Measurements from ENCODE around the gene SGIP1. TPM values are rescaled to one million over a fixed set of nuclear protein-coding genes. Genes with fewer than 3 reads are reported as not detected.
A peak's percentile ranks its signal among the peaks of the same experiment; 100 is the strongest.

Gene SGIP1
- total and polyA plus RNA-seq, 2 of the 4 experiments (the other 2 are of a cell fraction) = 27.1 to 42.7 TPM

- Histone ChIP-seq H3K9ac (ENCODE audit: low read depth, low read length) (peak overlapping the region; percentile 57), H3K23ac (ENCODE audit: low read depth, low read length) (peak overlapping the region; percentile 95), H4K20me1 (ENCODE audit: insufficient read depth, low read length) (peaks cover 4% of the 10 kb centered on the region; the same call in 1 of the 2 replicates), H2BK5ac (ENCODE audit: low read depth, low read length, poor library complexity, severe bottlenecking) (peak overlapping the region; percentile 96), H3K27me3 (ENCODE audit: control insufficient read depth, insufficient read depth, low read length) (no peaks in the 10 kb centered on the region), H3K79me1 (ENCODE audit: low read depth in 1 of 2, low read length in 2 of 2) (peaks cover 3 to 55% of the 10 kb centered on the region in 2 experiments; a peak in 2 of 4 replicates), H3K56ac (ENCODE audit: extremely low read depth, insufficient read depth, low read length) (peak overlapping the region; percentile 92), H4K5ac (ENCODE audit: low read depth, low read length) (peak overlapping the region; percentile 92), H3K14ac (replicated peaks; ENCODE audit: low read depth, low read length) (peak overlapping the region; percentile 98), H3K36me3 (ENCODE audit: control insufficient read depth, insufficient read depth, low read length) (peaks cover 8% of the 10 kb centered on the region), H4K91ac (ENCODE audit: insufficient read depth, low read depth, low read length) (peak overlapping the region; percentile 89), H3K9me3 (ENCODE audit: control insufficient read depth, insufficient read depth, low read length) (no peaks in the 10 kb centered on the region), H3K4me1 (ENCODE audit: control insufficient read depth, insufficient read depth, low read length) (peaks cover 19% of the 10 kb centered on the region), H3K18ac (ENCODE audit: low read depth, low read length) (peak overlapping the region; percentile 98), H2BK20ac (ENCODE audit: low read depth, low read length) (peak overlapping the region; percentile 98), H2BK15ac (ENCODE audit: low read depth, low read length) (peak overlapping the region; percentile 58), H4K8ac (ENCODE audit: low read depth in 2 of 2, low read length in 2 of 2) (peak overlapping the region; percentile 32 to 96), H3K4ac (ENCODE audit: low read depth, low read length) (peak overlapping the region; percentile 99), H3K9me1 (ENCODE audit: insufficient read depth, low read length) (peaks cover 4% of the 10 kb centered on the region; the same call in 1 of the 2 replicates), H2AK9ac (replicated peaks; ENCODE audit: low read depth, low read length, poor library complexity) (no peak overlapping the region), H2AK5ac (ENCODE audit: low read depth, low read length) (peak overlapping the region; percentile 93), H3K4me3 (ENCODE audit: insufficient read depth, low read depth, low read length) (no peak overlapping the region), H2AFZ (replicated peaks; ENCODE audit: low read length, poor library complexity) (no peak overlapping the region), H3K27ac (ENCODE audit: insufficient read depth, low read length) (peak overlapping the region; percentile 88), H2BK120ac (ENCODE audit: low read depth, low read length) (peak overlapping the region; percentile 97), H3K4me2 (ENCODE audit: low read depth, low read length) (peak overlapping the region; percentile 81)
- ChIA-PET CTCF (no interaction called here), POLR2A (ENCODE audit: unreplicated experiment) (interaction anchor here (1.0 to 1.5 kb wide), 4 partner anchors 15 to 24 kb away, joined by 3 read pairs; no protein-coding TSS in a partner anchor)
- DNase-seq = peak; percentile 99
- no TSS peak for BruUV-seq (replicated peaks)
- intact Hi-C loops (cut with micrococcal nuclease) (loop anchor here (1.0 to 2.0 kb wide), 2 partner anchors 10 to 29 kb away; partner anchors contain the start of gene SGIP1), dilution Hi-C loops (cut with HindIII; ENCODE audit: low sequenced_read_pairs, unreplicated experiment) (no loop called here), in situ Hi-C loops (cut with MboI; ENCODE audit: low sequenced_read_pairs) (no loop called here)
- no CpG with 5 or more reads among the region's 5 CpGs for WGBS, 2 experiments (ENCODE audit: extremely low coverage in 2 of 2, insufficient read length in 1 of 2)
- ATAC-seq (ENCODE audit: low read depth) = peak; percentile 72
- peak; percentile 35; the same call in 1 of the 2 replicates for TF ChIP-seq NFE2L2 (IDR thresholded peaks at IDR 0.05; ENCODE audit: low read depth, low read length)
- TF ChIP-seq MXI1 (IDR thresholded peaks at IDR 0.05; ENCODE audit: borderline replicate concordance, low read depth, low read length) = no peak
- TF ChIP-seq BHLHE40 (IDR thresholded peaks at IDR 0.05; ENCODE audit: low read depth, low read length) = peak; percentile 57
- no peak; the same call in 1 of the 2 replicates for TF ChIP-seq POLR2A (IDR thresholded peaks at IDR 0.05; ENCODE audit: low read depth, low read length)
- TF ChIP-seq CHD1 (IDR thresholded peaks at IDR 0.05; ENCODE audit: low read depth, low read length) = no peak
- no peak for TF ChIP-seq CTCF (conservative IDR thresholded peaks at IDR 0.05; ENCODE audit: low read depth, low read length)
- peak; percentile 46; the same call in 1 of the 2 replicates for TF ChIP-seq MAFK (IDR thresholded peaks at IDR 0.05; ENCODE audit: low read depth, low read length)
- TF ChIP-seq ELK1 (IDR thresholded peaks at IDR 0.05; ENCODE audit: borderline replicate concordance, low read depth, low read length) = no peak
- peak; percentile 23; the same call in 1 of the 2 replicates for TF ChIP-seq SMC3 (IDR thresholded peaks at IDR 0.05; ENCODE audit: low read depth, low read length)
- TF ChIP-seq MAZ (IDR thresholded peaks at IDR 0.05; ENCODE audit: borderline replicate concordance, low read depth, low read length) = 0 out of 2 replicates have a peak, but pooled peaks have one; percentile 29
- TF ChIP-seq RFX5 (IDR thresholded peaks at IDR 0.05; ENCODE audit: low read depth, low read length) = peak; percentile 34; the same call in 1 of the 2 replicates
- no peak for TF ChIP-seq USF2 (IDR thresholded peaks at IDR 0.05; ENCODE audit: low read depth, low read length)
- peak; percentile 100 for TF ChIP-seq CEBPB (IDR thresholded peaks at IDR 0.05; ENCODE audit: low read depth, low read length)
- peak; percentile 83 for TF ChIP-seq RCOR1 (IDR thresholded peaks at IDR 0.05; ENCODE audit: insufficient replicate concordance, low read length)
Observed at GRCh38 chr1:66563941-66564630, 30.1 kb downstream of the SGIP1 start.

Measured in IMR-90 (cell line).